H1 (cell line): ENCODE data around the gene FMNL1. TPM values are rescaled to one million over a fixed set of nuclear protein-coding genes. Genes with fewer than 3 reads are reported as not detected.

Source experiments
- CTCF ChIA-PET: fragments of 300-600 bp; sonication (Branson Sonifier 250); formaldehyde crosslinking; loops from one replicate; lab custom pipeline; 2021; ENCODE audit not compliant: partially characterized antibody; lab: Charles Lee
- POLR2A ChIA-PET: fragments of 300-600 bp; sonication (Branson Sonifier 250); formaldehyde crosslinking; loops from one replicate; lab custom pipeline; 2021; ENCODE audit warnings: inconsistent platforms; ENCODE audit not compliant: partially characterized antibody; lab: Charles Lee
- DNase-seq, 2 experiments: peaks; one replicate each; pipeline versions ENCODE4 v3.0.0 to v3.0.0-alpha.2; 2010 to 2022; ENCODE audit warnings: low spot score in 2 of 2, low read depth in 1 of 2, mixed read lengths in 1 of 2
- FAIRE-seq: peaks from 2 replicates; lab custom pipeline; 2011; peaks lifted over from hg19 to GRCh38; lab: Jason Lieb, UNC
- H2AFZ ChIP-seq: 2 replicates; pipeline ENCODE4 v1.8.1; 2012; ENCODE audit warnings: low read length, inconsistent platforms
- H2AK5ac ChIP-seq: 2 replicates; pipeline ENCODE4 v1.6.1; 2013; ENCODE audit warnings: low read depth, low read length
- H2BK120ac ChIP-seq: replicated peaks from 2 replicates; pipeline ENCODE3; 2013; ENCODE audit warnings: low read depth, low read length, inconsistent platforms
- H2BK12ac ChIP-seq: 2 replicates; pipeline ENCODE4 v1.6.1; 2013; ENCODE audit warnings: low read depth, low read length
- H2BK15ac ChIP-seq: 2 replicates; pipeline ENCODE4 v1.6.1; 2013; ENCODE audit warnings: low read length
- H2BK20ac ChIP-seq: 2 replicates; pipeline ENCODE4 v1.6.1; 2013; ENCODE audit warnings: low read length
- H2BK5ac ChIP-seq: 2 replicates; pipeline ENCODE4 v1.6.1; 2013; ENCODE audit warnings: low read depth, low read length
- H3K14ac ChIP-seq: 2 replicates; pipeline ENCODE4 v1.6.1; 2013; ENCODE audit warnings: inconsistent platforms; ENCODE audit not compliant: insufficient read length
- H3K18ac ChIP-seq: 2 replicates; pipeline ENCODE4 v1.6.1; 2013; ENCODE audit warnings: low read length; ENCODE audit errors: extremely low read depth
- H3K23ac ChIP-seq: 2 replicates; pipeline ENCODE4 v1.6.1; 2013; ENCODE audit warnings: inconsistent platforms; ENCODE audit not compliant: insufficient read length
- H3K23me2 ChIP-seq: 2 replicates; pipeline ENCODE4 v1.6.1; 2013; ENCODE audit warnings: low read depth, low read length
- H3K27ac ChIP-seq: 2 replicates; pipeline ENCODE4 v1.6.1; 2011; ENCODE audit warnings: low read depth, low read length, inconsistent platforms
- H3K27me3 ChIP-seq, 4 experiments: replicated peaks in 1 of 4; 1 replicate in 1 of 4; 2 replicates in 3 of 4; pipeline versions ENCODE4 v1.6.1 to v1.8.1; 2011 to 2013; ENCODE audit warnings: low read length in 3 of 4, mild to moderate bottlenecking in 3 of 4, inconsistent platforms in 2 of 4, mixed read lengths in 2 of 4, moderate library complexity in 1 of 4; ENCODE audit not compliant: control insufficient read depth in 3 of 4, insufficient read depth in 3 of 4; ENCODE audit errors: extremely low read depth in 1 of 4
- H3K36me3 ChIP-seq, 4 experiments: 2 replicates each; pipeline versions ENCODE4 v1.6.1 to v1.8.1; 2011 to 2013; ENCODE audit warnings: mild to moderate bottlenecking in 4 of 4, low read length in 3 of 4, moderate library complexity in 2 of 4, control low read depth in 1 of 4, inconsistent platforms in 1 of 4; ENCODE audit not compliant: insufficient read depth in 4 of 4, control insufficient read depth in 2 of 4
- H3K4ac ChIP-seq: replicated peaks from 2 replicates; pipeline ENCODE3; 2013; ENCODE audit warnings: low read length, low read depth, mixed read lengths, inconsistent platforms; ENCODE audit not compliant: insufficient read length
- H3K4me1 ChIP-seq, 4 experiments: replicated peaks in 1 of 4; 1 replicate in 1 of 4; 2 replicates in 3 of 4; pipeline versions ENCODE4 v1.6.1 to v1.8.1; 2011 to 2013; ENCODE audit warnings: low read length in 3 of 4, inconsistent platforms in 2 of 4, mixed read lengths in 1 of 4; ENCODE audit not compliant: insufficient read depth in 4 of 4, control insufficient read depth in 3 of 4
- H3K4me2 ChIP-seq, 2 experiments: 2 replicates each; pipeline versions ENCODE4 v1.6.1 to v1.8.1; 2011 to 2013; ENCODE audit warnings: low read depth in 2 of 2, low read length in 2 of 2, control low read depth in 1 of 2, inconsistent platforms in 1 of 2, mild to moderate bottlenecking in 1 of 2; ENCODE audit not compliant: insufficient read depth in 1 of 2
- H3K4me3 ChIP-seq, 4 experiments: fragments of 200-600, 300-600 bp in 1 of 4; sonication (generic), shearing (Covaris generic), sonication (Bioruptor Twin) in 1 of 4; 2 replicates each; pipeline versions ENCODE4 v1.5.1 to v1.8.1; 2011 to 2016; ENCODE audit warnings: low read length in 4 of 4, low read depth in 3 of 4, control low read depth in 2 of 4, inconsistent platforms in 2 of 4, mild to moderate bottlenecking in 2 of 4, mixed read lengths in 1 of 4, moderate library complexity in 1 of 4; ENCODE audit not compliant: insufficient read depth in 2 of 4; ENCODE audit errors: extremely low read depth in 1 of 4
- H3K56ac ChIP-seq: replicated peaks from 2 replicates; pipeline ENCODE3; 2013; ENCODE audit warnings: low read depth, mild to moderate bottlenecking, mixed read lengths, low read length, inconsistent platforms; ENCODE audit not compliant: insufficient read length
- H3K79me1 ChIP-seq: 2 replicates; pipeline ENCODE4 v1.6.1; 2013; ENCODE audit warnings: low read depth, low read length, control low read depth
- H3K79me2 ChIP-seq, 2 experiments: 2 replicates each; pipeline versions ENCODE4 v1.6.1 to v1.8.1; 2012 to 2013; ENCODE audit warnings: low read length in 2 of 2, mild to moderate bottlenecking in 2 of 2, inconsistent platforms in 1 of 2; ENCODE audit not compliant: insufficient read depth in 2 of 2, control insufficient read depth in 1 of 2
- H3K9ac ChIP-seq, 4 experiments: replicated peaks in 1 of 4; 1 replicate in 1 of 4; 2 replicates in 3 of 4; pipeline versions ENCODE4 v1.6.1 to v1.8.1; 2011 to 2013; ENCODE audit warnings: low read depth in 3 of 4, low read length in 3 of 4, control low read depth in 2 of 4, mild to moderate bottlenecking in 2 of 4, moderate library complexity in 2 of 4, inconsistent platforms in 1 of 4; ENCODE audit errors: extremely low read depth in 1 of 4
- H3K9me3 ChIP-seq, 2 experiments: 2 replicates each; pipeline versions ENCODE4 v1.6.1 to v1.8.1; 2012 to 2013; ENCODE audit warnings: mild to moderate bottlenecking in 2 of 2, moderate library complexity in 2 of 2, control low read depth in 1 of 2, inconsistent platforms in 1 of 2, low read depth in 1 of 2, low read length in 1 of 2, mixed read lengths in 1 of 2; ENCODE audit not compliant: insufficient read depth in 2 of 2
- H4K20me1 ChIP-seq, 2 experiments: replicated peaks in 1 of 2; 2 replicates each; pipeline versions ENCODE3 to v1.8.1; 2011 to 2013; ENCODE audit warnings: inconsistent platforms in 2 of 2, low read length in 2 of 2, mild to moderate bottlenecking in 1 of 2; ENCODE audit not compliant: insufficient read depth in 2 of 2, control insufficient read depth in 1 of 2
- H4K5ac ChIP-seq: 2 replicates; pipeline ENCODE4 v1.6.1; 2013; ENCODE audit warnings: low read length, low read depth, mixed read lengths, inconsistent platforms; ENCODE audit not compliant: insufficient read length
- H4K8ac ChIP-seq: 2 replicates; pipeline ENCODE4 v1.8.0; 2013; ENCODE audit warnings: mild to moderate bottlenecking, moderate library complexity, low read length, inconsistent platforms; ENCODE audit not compliant: insufficient read depth; ENCODE audit errors: extremely low read depth
- H4K91ac ChIP-seq: replicated peaks from 2 replicates; pipeline ENCODE3; 2013; ENCODE audit warnings: low read length, mixed read lengths, inconsistent platforms; ENCODE audit not compliant: insufficient read length
- ATF3 ChIP-seq: IDR thresholded peaks from 2 replicates; pipeline ENCODE4 v1.6.1; 2011; ENCODE audit warnings: low read depth, mild to moderate bottlenecking, low read length; ENCODE audit not compliant: insufficient read depth
- CBX8 ChIP-seq: fragments of 300-800, 300-1000 bp; sonication (generic); IDR thresholded peaks from 2 replicates; pipeline ENCODE4 v1.7.1; 2016; ENCODE audit warnings: low read depth, low read length, borderline replicate concordance
- GABPA ChIP-seq: IDR thresholded peaks from 2 replicates; pipeline ENCODE4 v1.6.1; 2011; ENCODE audit warnings: mild to moderate bottlenecking, low read length, moderate library complexity, borderline replicate concordance; ENCODE audit not compliant: insufficient read depth
- HDAC2 ChIP-seq, 2 experiments: fragments of 300-600 bp in 1 of 2; sonication (generic) in 1 of 2; IDR thresholded peaks; 2 replicates each; pipeline ENCODE4 v1.6.1; 2011 to 2012; ENCODE audit warnings: low read depth in 2 of 2, low read length in 2 of 2, mild to moderate bottlenecking in 2 of 2, moderate library complexity in 2 of 2, borderline replicate concordance in 1 of 2, inconsistent platforms in 1 of 2
- HDAC6 ChIP-seq: IDR thresholded peaks from one replicate; pipeline ENCODE4 v1.7.1; 2012; ENCODE audit warnings: low read depth, mild to moderate bottlenecking, inconsistent platforms, low read length, moderate library complexity
- POLR2AphosphoS5 ChIP-seq: IDR thresholded peaks from 2 replicates; pipeline ENCODE4 v1.6.1; 2011; ENCODE audit warnings: low read depth, low read length
- SP1 ChIP-seq: IDR thresholded peaks from 2 replicates; pipeline ENCODE4 v1.6.1; 2011; ENCODE audit warnings: low read depth, low read length
- TBP ChIP-seq: IDR thresholded peaks from 2 replicates; pipeline ENCODE4 v1.6.1; 2011; ENCODE audit warnings: low read depth, low read length, improper control_type of control experiment
- TEAD4 ChIP-seq: IDR thresholded peaks from 2 replicates; pipeline ENCODE4 v1.6.1; 2012; ENCODE audit warnings: low read depth, low read length, inconsistent platforms, mixed read lengths
- WGBS, 2 experiments: shearing (Covaris generic) in 1 of 2; methylation state at CpG; one replicate each; pipeline versions ENCODE4 v1.1.6 to v1.1.7; 2013 to 2015; ENCODE audit warnings: low lambda C conversion rate in 2 of 2, mixed read lengths in 2 of 2, inconsistent platforms in 1 of 2, low coverage in 1 of 2, missing lambda C conversion rate in 1 of 2; ENCODE audit not compliant: insufficient replicate concordance in 2 of 2, insufficient coverage in 1 of 2, insufficient read length in 1 of 2; ENCODE audit errors: extremely low coverage in 1 of 2, missing lambda C conversion rate in 1 of 2; 5-methylcytosine and 5-hydroxymethylcytosine counted together
- polyA plus RNA-seq, 7 experiments: library from polyadenylated mRNA; depleted of rRNA in 3 of 7; stranded (reverse) in 5 of 7; unstranded in 2 of 7; fragments of >200 nt in 5 of 7; fragments of 200-250 nt in 2 of 7; gene quantifications; 1 replicate in 5 of 7; 2 replicates in 1 of 7; 4 replicates in 1 of 7; pipeline versions ENCODE4 v1.2.1 to v1.2.3, GENCODE V29; 2011 to 2013; ENCODE audit warnings: missing spikeins in 2 of 7, mixed read lengths in 2 of 7
- total RNA-seq: library from RNA; stranded (reverse); fragmentation: NEBNext Ultra II Directional; extraction: Animal tissue kit (Norgen Biotek cat#: 25700); gene quantifications from 2 replicates; pipeline ENCODE4 v1.2.1, GENCODE V29; 2021

Gene FMNL1
- total and polyA plus RNA-seq, 2 of the 8 experiments (the other 6 are each of a cell fraction or from before 2014, with no cell fraction given) = 2.5 to 8.6 TPM

GRCh38 chr17:45253879-45254278 is 32.2 kb downstream of the FMNL1 start:
- no peak overlapping the region for H3K23ac ChIP-seq
- TF ChIP-seq HDAC2 (IDR thresholded peaks at IDR 0.05; ENCODE audit: borderline replicate concordance in 1 of 2, low read depth in 2 of 2, low read length in 2 of 2) (no peak), GABPA (no peak), TBP (no peak), POLR2AphosphoS5 (no peak), ATF3 (no peak), TEAD4 (no peak), HDAC6 (no peak), SP1 (no peak), CBX8 (no peak)
- no peak overlapping the region for H3K9ac ChIP-seq
- no peak overlapping the region for H2BK5ac ChIP-seq
- H3K79me1 ChIP-seq = peaks cover 5% of the 10 kb centered on the region; the same call in 1 of the 2 replicates
- no peak overlapping the region for H2BK120ac ChIP-seq
- no peak overlapping the region for H2BK15ac ChIP-seq
- H4K5ac ChIP-seq = no peak overlapping the region
- H3K27me3 ChIP-seq = no peaks in the 10 kb centered on the region
- no peak overlapping the region for H4K91ac ChIP-seq
- no peak overlapping the region for H3K56ac ChIP-seq
- peaks cover 0 to 5% (median 1%) of the 10 kb centered on the region in 4 experiments; a peak in 3 of 8 replicates for H3K36me3 ChIP-seq
- H2AK5ac ChIP-seq = no peak overlapping the region
- no peak overlapping the region for H3K4ac ChIP-seq
- no peaks in the 10 kb centered on the region for H4K20me1 ChIP-seq
- H2BK12ac ChIP-seq = no peak overlapping the region
- no peak overlapping the region for H2BK20ac ChIP-seq
- 91% methylated on average over 4 of the region's 4 CpGs; no CpG with 5 or more reads in 1 of the 2 experiments for WGBS, 2 experiments
- no peak overlapping the region for H3K27ac ChIP-seq
- POLR2A ChIA-PET = interaction anchor here (0.6 to 5.7 kb wide), 5 partner anchors 12 to 106 kb away, joined by 3 to 16 read pairs (median 3); partner anchors contain the start of gene HEXIM1
- H3K4me3 ChIP-seq = no peak overlapping the region
- CTCF ChIA-PET = interaction anchor here (0.7 to 21.3 kb wide), 8 partner anchors 14 to 339 kb away, joined by 3 to 362 read pairs (median 4); partner anchors contain the start of genes FMNL1 and GFAP
- H4K8ac ChIP-seq = no peak overlapping the region; the same call in 1 of the 2 replicates
- H2AFZ ChIP-seq = no peak overlapping the region
- no peaks in the 10 kb centered on the region for H3K9me3 ChIP-seq
- no peaks in the 10 kb centered on the region; the same call in 1 of the 2 replicates for H3K23me2 ChIP-seq
- FAIRE-seq (no peak), DNase-seq (no peak)
- H3K14ac ChIP-seq = no peak overlapping the region
- H3K4me1 ChIP-seq = peaks cover under 1 to 16% (median 7%) of the 10 kb centered on the region in 4 experiments
- H3K4me2 ChIP-seq = no peak overlapping the region
- no peak overlapping the region for H3K18ac ChIP-seq
- H3K79me2 ChIP-seq = peaks cover 0 to 3% of the 10 kb centered on the region in 2 experiments; a peak in 1 of 4 replicates
